Nephron (organoid): Measurements from ENCODE around the gene WFIKKN1.

Experiments used
- H3K27ac Mint-ChIP-seq, 3 experiments: 2 replicates each; pipeline ENCODE4 v1.8.0; 2020; ENCODE audit warnings: mixed read lengths in 3 of 3, mild to moderate bottlenecking in 2 of 3, moderate library complexity in 1 of 3
- H3K27me3 Mint-ChIP-seq: 2 replicates; pipeline ENCODE4 v1.8.0; 2021; ENCODE audit warnings: low read depth, mild to moderate bottlenecking, moderate library complexity, mixed read lengths
- H3K36me3 Mint-ChIP-seq: 2 replicates; pipeline ENCODE4 v1.8.0; 2020; ENCODE audit warnings: low read depth, mixed read lengths
- H3K4me1 Mint-ChIP-seq: 2 replicates; pipeline ENCODE4 v1.8.0; 2020; ENCODE audit warnings: mixed read lengths
- H3K4me3 Mint-ChIP-seq, 3 experiments: 2 replicates each; pipeline ENCODE4 v1.8.0; 2020; ENCODE audit warnings: mild to moderate bottlenecking in 3 of 3, mixed read lengths in 3 of 3, moderate library complexity in 2 of 3
- H3K9me3 Mint-ChIP-seq: 2 replicates; pipeline ENCODE4 v1.8.0; 2020; ENCODE audit warnings: mixed read lengths
- TF ChIP-seq, protein P1 (sequence below), 3 experiments: fragments of 200-600 bp; sonication (generic); IDR thresholded peaks; one replicate each; pipeline ENCODE4 v1.5.0; 2021; ENCODE audit warnings: antibody characterized with exemption in 3 of 3; ENCODE audit not compliant: unreplicated experiment in 3 of 3

Gene WFIKKN1, protein sequence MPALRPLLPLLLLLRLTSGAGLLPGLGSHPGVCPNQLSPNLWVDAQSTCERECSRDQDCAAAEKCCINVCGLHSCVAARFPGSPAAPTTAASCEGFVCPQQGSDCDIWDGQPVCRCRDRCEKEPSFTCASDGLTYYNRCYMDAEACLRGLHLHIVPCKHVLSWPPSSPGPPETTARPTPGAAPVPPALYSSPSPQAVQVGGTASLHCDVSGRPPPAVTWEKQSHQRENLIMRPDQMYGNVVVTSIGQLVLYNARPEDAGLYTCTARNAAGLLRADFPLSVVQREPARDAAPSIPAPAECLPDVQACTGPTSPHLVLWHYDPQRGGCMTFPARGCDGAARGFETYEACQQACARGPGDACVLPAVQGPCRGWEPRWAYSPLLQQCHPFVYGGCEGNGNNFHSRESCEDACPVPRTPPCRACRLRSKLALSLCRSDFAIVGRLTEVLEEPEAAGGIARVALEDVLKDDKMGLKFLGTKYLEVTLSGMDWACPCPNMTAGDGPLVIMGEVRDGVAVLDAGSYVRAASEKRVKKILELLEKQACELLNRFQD

DNA sequence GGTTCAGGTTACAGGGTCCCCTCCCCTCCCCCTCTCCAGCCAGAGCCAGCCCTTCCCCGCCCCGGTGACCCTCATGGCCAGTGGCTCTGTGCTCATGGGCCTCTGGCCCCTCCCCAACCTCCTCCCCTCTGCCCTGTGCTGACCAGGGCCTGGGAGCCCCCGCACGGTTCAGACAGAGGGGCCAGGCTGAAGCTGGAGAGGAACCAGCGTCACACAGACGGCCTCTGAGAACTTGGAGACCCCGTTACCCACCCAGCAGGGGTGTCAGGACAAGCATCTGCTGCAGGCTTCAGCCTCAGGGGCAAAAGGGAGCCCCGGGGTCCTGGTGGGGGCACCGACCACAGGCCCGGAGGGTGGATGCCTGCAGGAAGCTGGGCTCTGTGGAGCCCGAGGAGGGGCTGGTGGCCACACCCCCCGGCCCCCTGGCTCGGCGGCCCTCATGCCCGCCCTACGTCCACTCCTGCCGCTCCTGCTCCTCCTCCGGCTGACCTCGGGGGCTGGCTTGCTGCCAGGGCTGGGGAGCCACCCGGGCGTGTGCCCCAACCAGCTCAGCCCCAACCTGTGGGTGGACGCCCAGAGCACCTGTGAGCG, at the start of gene WFIKKN1:
WFIKKN1 (plus strand) TSS at position 171 of the 591 bp plus-strand sequence; CDS start at position 440, 269 bp downstream.
- Mint-ChIP-seq H3K4me1 (peaks cover 10% of the 10 kb centered on the region), H3K4me3 (peak within 1 kb of the TSS in 2 of 3 experiments; percentile 56 to 71), H3K27me3 (no peaks in the 10 kb centered on the region), H3K9me3 (no peaks in the 10 kb centered on the region), H3K27ac (peak within 1 kb of the TSS in 1 of 3 experiments; percentile 76), H3K36me3 (peaks cover 13% of the 10 kb centered on the region)
- TF ChIP-seq, protein P1, sequence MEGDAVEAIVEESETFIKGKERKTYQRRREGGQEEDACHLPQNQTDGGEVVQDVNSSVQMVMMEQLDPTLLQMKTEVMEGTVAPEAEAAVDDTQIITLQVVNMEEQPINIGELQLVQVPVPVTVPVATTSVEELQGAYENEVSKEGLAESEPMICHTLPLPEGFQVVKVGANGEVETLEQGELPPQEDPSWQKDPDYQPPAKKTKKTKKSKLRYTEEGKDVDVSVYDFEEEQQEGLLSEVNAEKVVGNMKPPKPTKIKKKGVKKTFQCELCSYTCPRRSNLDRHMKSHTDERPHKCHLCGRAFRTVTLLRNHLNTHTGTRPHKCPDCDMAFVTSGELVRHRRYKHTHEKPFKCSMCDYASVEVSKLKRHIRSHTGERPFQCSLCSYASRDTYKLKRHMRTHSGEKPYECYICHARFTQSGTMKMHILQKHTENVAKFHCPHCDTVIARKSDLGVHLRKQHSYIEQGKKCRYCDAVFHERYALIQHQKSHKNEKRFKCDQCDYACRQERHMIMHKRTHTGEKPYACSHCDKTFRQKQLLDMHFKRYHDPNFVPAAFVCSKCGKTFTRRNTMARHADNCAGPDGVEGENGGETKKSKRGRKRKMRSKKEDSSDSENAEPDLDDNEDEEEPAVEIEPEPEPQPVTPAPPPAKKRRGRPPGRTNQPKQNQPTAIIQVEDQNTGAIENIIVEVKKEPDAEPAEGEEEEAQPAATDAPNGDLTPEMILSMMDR (IDR thresholded peaks at IDR 0.05; ENCODE audit: unreplicated experiment in 3 of 3): no peak

DNA sequence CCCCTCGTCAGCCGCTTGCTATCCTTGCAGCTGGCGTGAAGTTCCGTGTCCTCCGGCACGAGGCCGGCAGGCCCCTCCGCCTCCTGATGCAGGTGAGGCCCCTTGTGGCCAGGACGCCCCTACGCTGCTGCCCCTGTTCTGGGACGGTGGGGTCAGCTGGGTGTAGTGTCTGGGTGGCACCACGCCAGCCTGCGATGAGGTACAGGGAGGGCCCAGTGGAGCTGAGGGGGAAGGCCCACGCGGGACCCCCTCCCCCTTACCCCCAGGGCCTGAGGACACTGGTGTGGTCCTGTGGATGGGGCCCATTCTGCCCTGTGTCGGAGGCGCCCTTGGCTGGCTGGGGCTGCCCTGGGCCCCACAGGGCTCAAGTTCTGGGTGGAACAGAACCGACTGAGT, 48.6 kb upstream of the WFIKKN1 start:
- TF ChIP-seq, protein P1 (IDR thresholded peaks at IDR 0.05; ENCODE audit: unreplicated experiment in 3 of 3): no peak
- Mint-ChIP-seq H3K4me1 (peaks cover 11% of the 10 kb centered on the region), H3K27ac (no peak overlapping the region), H3K27me3 (peaks cover 4% of the 10 kb centered on the region), H3K36me3 (no peaks in the 10 kb centered on the region), H3K9me3 (no peaks in the 10 kb centered on the region), H3K4me3 (no peak overlapping the region)

DNA sequence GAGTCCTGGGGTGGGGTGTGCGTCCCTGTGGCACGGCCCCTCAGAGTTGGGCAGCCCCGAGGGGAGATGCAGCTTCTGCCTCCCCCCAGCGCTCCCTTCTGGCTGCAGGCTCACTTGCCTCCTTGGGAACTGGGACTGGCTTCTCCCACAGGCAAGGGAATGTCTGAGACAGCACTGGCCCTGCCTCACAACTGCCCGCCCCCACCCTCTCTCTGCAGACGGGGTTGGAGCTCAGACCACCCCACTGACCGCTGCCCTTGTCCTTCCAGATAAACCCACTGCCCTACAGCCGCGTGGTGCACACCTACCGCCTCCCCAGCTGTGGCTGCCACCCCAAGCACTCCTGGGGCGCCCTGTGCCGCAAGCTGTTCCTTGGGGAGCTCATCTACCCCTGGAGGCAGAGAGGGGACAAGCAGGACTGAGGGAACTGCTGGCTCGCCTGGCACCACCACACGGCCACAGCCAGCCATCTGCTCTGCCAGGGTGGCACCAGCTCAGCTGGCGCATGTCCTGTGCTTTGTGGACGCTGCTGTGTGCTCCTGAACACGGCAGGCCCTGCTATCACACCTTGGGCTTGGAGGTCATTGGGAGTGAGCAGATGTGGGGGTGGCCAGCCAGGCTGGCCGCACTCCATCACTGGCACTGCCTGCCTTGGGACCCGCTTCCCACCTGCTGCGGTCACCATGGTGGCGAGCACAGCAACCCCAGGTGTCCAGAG, 48.0 kb upstream of the WFIKKN1 start:
- Mint-ChIP-seq H3K9me3 (no peaks in the 10 kb centered on the region), H3K36me3 (no peaks in the 10 kb centered on the region), H3K4me1 (peaks cover 16% of the 10 kb centered on the region), H3K27me3 (peaks cover 4% of the 10 kb centered on the region), H3K27ac (no peak overlapping the region), H3K4me3 (no peak overlapping the region)
- TF ChIP-seq, protein P1 (IDR thresholded peaks at IDR 0.05; ENCODE audit: unreplicated experiment in 3 of 3): no peak

DNA sequence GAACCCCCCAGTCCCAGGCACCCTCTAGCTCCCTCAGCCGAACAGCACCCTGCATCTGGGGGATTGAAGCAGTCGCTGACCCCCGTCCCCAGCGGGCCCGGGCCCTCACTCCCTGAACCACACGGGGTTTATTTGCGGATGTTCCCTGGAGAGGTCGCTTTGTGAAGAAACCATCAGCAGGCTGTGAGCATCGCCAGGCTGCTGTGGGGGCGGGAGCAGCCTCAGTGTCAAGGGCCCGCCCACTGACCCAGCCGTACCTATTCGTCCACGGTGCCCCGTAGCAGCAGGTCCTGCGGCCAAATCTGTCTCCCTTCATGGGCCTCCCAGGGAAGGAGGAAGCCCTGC, 47.3 kb upstream of the WFIKKN1 start:
- Mint-ChIP-seq H3K27me3 (peaks cover 4% of the 10 kb centered on the region), H3K9me3 (no peaks in the 10 kb centered on the region), H3K27ac (no peak overlapping the region), H3K4me3 (no peak overlapping the region), H3K4me1 (peaks cover 16% of the 10 kb centered on the region), H3K36me3 (no peaks in the 10 kb centered on the region)
- TF ChIP-seq, protein P1 (IDR thresholded peaks at IDR 0.05; ENCODE audit: unreplicated experiment in 3 of 3): no peak

DNA sequence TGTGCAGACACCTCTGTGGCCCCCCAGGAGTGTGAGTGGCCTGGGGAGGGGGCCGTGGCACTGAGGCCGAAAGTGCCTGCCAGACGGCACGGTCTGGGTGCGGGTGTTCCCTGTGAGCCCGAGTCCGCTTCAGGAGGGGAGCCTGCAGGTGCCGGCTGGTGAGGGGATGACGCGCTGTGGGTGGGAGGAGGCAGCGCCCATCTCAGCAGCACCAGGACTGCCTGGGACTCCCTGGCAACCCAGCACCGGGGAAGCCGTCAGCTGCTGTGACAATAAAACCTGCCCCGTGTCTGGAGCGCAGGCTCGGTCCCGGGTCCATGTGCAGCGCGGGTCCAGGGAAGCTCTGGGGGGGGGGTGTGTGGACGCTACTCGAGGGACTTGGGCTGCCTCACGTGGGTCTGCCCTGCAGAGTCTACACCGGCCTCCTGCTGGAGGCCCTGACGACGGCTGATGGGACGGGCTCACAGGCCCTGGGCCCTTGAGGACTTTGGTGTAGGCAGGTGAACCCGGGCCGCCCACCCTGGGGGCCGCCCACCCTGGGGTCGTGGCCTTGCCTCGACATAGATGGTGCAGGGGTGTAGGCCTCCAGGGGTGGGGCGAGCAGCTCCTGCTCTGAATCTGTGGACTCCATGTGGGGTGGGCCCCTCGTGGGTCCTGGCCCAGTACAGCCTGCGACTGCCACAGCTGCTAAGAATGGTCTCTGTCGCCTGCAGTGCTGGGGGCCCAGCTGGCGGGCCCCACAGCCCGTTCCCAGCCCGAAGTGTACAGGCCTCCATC, 46.8 kb upstream of the WFIKKN1 start:
- H3K27me3 Mint-ChIP-seq: peaks cover 4% of the 10 kb centered on the region
- no peaks in the 10 kb centered on the region for H3K9me3 Mint-ChIP-seq
- TF ChIP-seq, protein P1 (IDR thresholded peaks at IDR 0.05; ENCODE audit: unreplicated experiment in 3 of 3): no peak
- H3K4me3 Mint-ChIP-seq: no peak overlapping the region
- H3K36me3 Mint-ChIP-seq: no peaks in the 10 kb centered on the region
- H3K4me1 Mint-ChIP-seq: peaks cover 16% of the 10 kb centered on the region
- no peak overlapping the region for H3K27ac Mint-ChIP-seq
